Coronary artery (tissue), 2 donors: ENCODE data around the gene SNED1.

Experiments
- DNase-seq: peaks from one replicate; pipeline ENCODE4 v3.0.0-alpha.2; 2017; ENCODE audit warnings: low spot score
- H3K27ac ChIP-seq, 2 donors: fragments of 200-600 bp; sonication (generic); one replicate each; pipeline ENCODE4 v1.5.1; 2016 to 2019
- H3K4me3 ChIP-seq: fragments of 200-600 bp; sonication (generic); 2 replicates; pipeline ENCODE4 v1.5.1; 2016; ENCODE audit warnings: mild to moderate bottlenecking, moderate library complexity
- TF ChIP-seq, protein P1 (sequence below): fragments of 200-600 bp; sonication (generic); IDR thresholded peaks from one replicate; pipeline ENCODE4 v1.5.1; 2019; ENCODE audit warnings: antibody characterized with exemption

The SNED1 gene

DNA sequence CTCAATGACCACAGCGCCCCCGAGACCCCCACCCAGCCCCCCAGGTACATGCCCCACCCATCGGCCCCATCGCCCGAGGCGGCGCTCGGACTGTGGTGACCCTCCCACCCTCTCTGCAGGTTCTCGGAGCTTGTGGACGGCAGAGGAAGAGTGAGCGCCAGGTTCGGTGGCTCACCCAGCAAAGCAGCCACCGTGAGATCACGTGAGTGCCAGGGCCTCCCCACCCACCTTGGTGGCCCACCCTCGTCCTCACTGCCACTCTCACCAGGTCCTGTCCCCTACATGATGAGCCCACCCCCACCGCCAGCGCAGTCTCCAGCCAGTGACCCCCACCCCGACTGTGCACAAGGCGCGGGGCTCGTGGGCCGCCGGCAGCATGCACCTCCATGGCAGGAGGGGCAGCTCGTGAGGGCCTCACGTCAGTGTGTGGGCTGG is 73.3 kb downstream of the SNED1 start:
- H3K27ac ChIP-seq = no peak overlapping the region
- no peak overlapping the region for H3K4me3 ChIP-seq
- TF ChIP-seq, protein P1, sequence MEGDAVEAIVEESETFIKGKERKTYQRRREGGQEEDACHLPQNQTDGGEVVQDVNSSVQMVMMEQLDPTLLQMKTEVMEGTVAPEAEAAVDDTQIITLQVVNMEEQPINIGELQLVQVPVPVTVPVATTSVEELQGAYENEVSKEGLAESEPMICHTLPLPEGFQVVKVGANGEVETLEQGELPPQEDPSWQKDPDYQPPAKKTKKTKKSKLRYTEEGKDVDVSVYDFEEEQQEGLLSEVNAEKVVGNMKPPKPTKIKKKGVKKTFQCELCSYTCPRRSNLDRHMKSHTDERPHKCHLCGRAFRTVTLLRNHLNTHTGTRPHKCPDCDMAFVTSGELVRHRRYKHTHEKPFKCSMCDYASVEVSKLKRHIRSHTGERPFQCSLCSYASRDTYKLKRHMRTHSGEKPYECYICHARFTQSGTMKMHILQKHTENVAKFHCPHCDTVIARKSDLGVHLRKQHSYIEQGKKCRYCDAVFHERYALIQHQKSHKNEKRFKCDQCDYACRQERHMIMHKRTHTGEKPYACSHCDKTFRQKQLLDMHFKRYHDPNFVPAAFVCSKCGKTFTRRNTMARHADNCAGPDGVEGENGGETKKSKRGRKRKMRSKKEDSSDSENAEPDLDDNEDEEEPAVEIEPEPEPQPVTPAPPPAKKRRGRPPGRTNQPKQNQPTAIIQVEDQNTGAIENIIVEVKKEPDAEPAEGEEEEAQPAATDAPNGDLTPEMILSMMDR = no peak
- DNase-seq = peak; percentile 69

DNA sequence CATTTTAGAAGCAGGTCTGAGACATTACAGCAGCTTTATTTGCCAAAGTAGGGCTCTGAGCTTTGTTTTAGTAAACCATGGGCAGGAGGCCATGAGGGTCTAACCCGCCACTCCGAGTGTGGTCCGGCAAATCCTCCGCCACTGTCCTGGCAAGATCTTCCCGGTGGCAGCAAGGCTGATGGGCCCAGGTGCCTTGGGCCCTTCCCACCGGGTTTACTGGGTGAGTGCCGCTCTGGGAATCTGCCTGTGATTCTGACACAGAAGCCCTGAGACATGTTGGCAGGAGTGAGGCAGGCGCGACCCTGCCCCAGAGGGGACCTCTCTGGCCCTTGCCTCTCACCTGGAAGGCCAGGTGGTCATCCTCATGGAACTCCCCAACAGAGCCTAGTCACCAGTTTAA is 73.7 kb downstream of the SNED1 start:
- DNase-seq = no peak
- TF ChIP-seq, protein P1 = no peak
- Histone ChIP-seq H3K27ac (no peak overlapping the region), H3K4me3 (no peak overlapping the region)

DNA sequence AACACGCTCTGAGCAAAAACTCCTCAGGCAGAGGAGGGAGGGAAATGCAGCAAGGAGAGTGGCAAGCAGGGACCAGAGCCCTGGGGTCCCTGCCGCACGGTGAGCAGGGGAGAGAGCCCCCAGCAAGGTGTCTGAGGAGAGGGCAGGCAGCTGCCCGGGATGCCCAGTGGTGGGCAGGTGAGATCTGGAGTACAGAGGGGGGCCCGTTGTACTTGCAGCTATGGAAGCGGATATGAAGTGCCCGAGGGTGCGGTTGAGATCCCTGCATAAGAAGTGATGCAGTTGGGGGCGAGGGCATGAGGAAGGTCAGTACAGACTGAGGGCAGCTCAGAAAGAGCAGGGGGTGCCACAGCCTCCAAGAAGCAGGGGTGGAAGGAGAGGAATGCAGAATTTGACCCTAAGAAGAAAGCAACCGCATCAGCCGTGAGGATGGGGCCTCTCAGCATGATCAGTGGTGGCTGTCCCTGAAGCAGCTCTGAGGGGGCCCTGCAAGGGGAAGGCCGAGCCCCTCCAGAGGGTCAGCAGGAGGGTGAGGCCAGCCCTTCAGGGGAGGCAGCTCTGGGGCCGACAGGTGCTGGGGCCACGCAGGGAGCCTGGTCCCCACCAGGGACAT is 74.2 kb downstream of the SNED1 start:
- no peak overlapping the region for H3K4me3 ChIP-seq
- H3K27ac ChIP-seq = no peak overlapping the region
- no peak for DNase-seq
- TF ChIP-seq, protein P1 = no peak

DNA sequence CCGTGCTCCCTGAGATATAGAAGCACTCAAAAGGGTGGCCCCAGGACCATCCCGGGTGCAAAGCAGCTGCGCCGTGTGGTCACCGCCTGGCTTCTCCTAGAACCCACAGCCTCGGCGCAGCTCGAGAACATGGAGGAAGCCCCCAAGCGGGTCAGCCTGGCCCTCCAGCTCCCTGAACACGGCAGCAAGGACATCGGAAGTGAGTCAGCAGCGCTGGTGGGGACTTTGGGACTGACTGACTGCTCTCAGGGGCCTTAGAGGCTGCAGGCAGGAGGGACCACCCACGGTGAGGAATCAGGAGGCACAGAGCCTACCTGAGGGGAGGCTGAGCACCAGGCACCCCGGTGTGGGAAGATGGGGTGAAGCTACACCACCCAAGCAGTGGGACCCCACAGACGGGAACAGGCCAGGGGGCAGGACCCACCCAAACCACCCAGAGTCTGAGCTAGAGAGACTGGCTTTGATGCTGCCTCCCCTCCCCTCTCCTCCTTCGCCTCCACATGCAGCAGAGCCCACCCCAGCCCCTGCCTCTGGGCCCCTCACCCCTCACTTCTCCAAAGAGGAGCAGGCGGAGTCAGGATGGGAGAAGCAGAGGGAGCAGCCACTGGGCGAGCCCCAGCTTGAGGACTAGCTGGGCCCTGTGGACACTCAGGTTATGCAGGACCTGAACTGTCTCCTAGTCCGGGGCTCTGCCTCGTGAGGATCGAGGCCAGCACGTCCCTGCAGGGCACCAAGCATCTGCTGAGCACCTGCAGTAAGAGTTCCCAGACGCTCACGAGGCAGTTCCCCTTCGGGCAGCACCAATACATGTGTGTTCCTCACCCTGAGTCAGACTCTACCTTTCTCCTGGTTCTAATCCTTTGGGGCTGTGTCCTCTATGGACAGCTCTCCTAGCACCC is 75.0 kb downstream of the SNED1 start:
- Histone ChIP-seq H3K4me3 (no peak overlapping the region), H3K27ac (no peak overlapping the region)
- TF ChIP-seq, protein P1 = no peak
- DNase-seq = no peak

DNA sequence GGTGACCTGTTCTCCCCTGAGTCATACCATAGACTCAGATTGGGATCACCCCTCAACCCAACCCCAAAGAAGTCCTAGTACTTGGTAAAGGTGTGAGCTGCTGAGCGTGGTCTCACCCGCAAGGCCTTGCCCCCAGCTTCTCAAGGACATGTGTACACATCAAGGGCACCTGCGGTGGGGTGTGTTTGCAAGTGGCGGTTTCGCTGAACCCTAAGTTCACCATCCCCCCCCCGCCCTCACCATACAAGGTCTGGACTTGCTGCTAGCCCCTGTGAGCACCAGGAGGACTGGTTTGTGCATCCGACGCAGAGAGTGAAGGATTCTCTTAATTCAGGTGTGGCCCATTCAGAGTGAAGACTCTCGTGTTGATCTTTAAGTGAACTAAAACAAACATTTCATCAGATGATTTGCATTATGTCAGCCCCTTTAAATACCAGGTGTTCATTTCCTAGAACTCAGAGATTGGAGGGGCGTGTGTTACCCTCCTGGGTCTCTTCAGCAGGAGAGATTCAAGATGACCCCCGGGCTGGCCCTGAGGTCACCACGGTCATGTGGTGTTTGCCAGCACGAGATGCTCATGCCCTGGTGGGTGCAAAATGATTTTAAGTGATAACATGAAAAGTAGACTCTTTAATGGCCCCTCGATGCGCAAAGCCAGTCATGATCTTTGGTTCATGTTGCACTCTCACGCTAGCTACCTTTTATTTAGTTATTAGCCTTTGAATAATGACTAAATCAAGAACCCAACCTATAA is 75.8 kb downstream of the SNED1 start:
- TF ChIP-seq, protein P1 = no peak
- no peak overlapping the region for H3K4me3 ChIP-seq
- no peak for DNase-seq
- H3K27ac ChIP-seq = no peak overlapping the region

DNA sequence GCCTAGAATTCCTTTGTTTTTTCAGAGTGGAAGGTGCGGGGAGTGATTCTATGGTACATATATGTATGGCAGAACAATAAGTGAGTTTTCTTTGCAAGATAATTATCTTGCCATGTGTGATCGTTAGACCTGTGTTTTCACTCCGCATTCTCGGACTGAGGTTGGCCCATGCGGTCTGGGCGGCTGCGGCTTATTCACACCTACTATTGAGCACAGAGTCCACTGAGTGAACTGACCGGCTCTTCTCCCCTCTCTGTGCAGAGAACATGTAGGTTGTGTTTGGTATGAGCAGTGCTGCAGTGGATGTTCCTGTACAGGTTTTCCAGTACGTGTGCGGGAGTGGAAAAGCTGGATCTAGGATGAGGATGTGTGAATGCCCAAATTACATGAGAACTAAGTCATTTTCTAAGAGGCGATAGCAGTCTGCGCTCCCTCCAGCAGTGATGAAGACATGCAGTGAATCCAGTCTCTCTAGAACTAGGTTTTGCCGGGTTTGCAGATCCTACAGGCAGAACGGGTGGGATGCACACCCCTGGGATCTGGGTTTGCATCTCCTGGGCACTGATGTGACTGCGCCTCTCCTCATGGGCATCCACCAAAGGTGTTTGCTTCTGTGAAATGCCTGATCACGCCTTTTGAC is 76.6 kb downstream of the SNED1 start:
- Histone ChIP-seq H3K27ac (no peak overlapping the region), H3K4me3 (no peak overlapping the region)
- TF ChIP-seq, protein P1 = no peak
- DNase-seq = no peak
